ENCODE measurements around the gene SYNGR1. TPM values are rescaled to one million over a fixed set of nuclear protein-coding genes. Genes with fewer than 3 reads are reported as not detected.

Gene SYNGR1
- total and polyA plus RNA-seq, 2 experiments from 2014 or later: 61.8 to 81.9 TPM

GRCh38 chr22:39434721-39435120, 84.9 kb downstream of the SYNGR1 start:
- peaks cover 2% of the 10 kb centered on the region for H3K36me3 ChIP-seq
- DNase-seq (ENCODE audit: low read depth in 1 of 2, low spot score in 1 of 2): no peak
- H3K27ac ChIP-seq: no peak overlapping the region
- H3K27me3 ChIP-seq: no peaks in the 10 kb centered on the region
- no peaks in the 10 kb centered on the region for H3K4me1 ChIP-seq (ENCODE audit: low read depth)
- TF ChIP-seq, protein P1, sequence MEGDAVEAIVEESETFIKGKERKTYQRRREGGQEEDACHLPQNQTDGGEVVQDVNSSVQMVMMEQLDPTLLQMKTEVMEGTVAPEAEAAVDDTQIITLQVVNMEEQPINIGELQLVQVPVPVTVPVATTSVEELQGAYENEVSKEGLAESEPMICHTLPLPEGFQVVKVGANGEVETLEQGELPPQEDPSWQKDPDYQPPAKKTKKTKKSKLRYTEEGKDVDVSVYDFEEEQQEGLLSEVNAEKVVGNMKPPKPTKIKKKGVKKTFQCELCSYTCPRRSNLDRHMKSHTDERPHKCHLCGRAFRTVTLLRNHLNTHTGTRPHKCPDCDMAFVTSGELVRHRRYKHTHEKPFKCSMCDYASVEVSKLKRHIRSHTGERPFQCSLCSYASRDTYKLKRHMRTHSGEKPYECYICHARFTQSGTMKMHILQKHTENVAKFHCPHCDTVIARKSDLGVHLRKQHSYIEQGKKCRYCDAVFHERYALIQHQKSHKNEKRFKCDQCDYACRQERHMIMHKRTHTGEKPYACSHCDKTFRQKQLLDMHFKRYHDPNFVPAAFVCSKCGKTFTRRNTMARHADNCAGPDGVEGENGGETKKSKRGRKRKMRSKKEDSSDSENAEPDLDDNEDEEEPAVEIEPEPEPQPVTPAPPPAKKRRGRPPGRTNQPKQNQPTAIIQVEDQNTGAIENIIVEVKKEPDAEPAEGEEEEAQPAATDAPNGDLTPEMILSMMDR (IDR thresholded peaks at IDR 0.05; ENCODE audit: low read depth, low read length): no peak
- no peak overlapping the region for H3K4me3 ChIP-seq
- no peaks in the 10 kb centered on the region for H3K9me3 ChIP-seq (ENCODE audit: low read depth)

Other genes starting within 250 kb of the SYNGR1 start
- gene CBX7, start 197.3 kb upstream of the SYNGR1 start, total RNA-seq: 8.9 and 31.3 TPM in 2 replicates
- 10.2 and 10.9 TPM in 2 replicates for gene CBX7, start 197.3 kb upstream of the SYNGR1 start, polyA plus RNA-seq
- 15.3 and 18.2 TPM in 2 replicates for gene PDGFB, start 105.0 kb upstream of the SYNGR1 start, total RNA-seq
- 8.6 and 9.8 TPM in 2 replicates for gene PDGFB, start 105.0 kb upstream of the SYNGR1 start, polyA plus RNA-seq
- 2,304 and 2,959 TPM in 2 replicates for gene RPL3, start 30.4 kb upstream of the SYNGR1 start, total RNA-seq
- gene RPL3, start 30.4 kb upstream of the SYNGR1 start, polyA plus RNA-seq: 1,107 and 1,423 TPM in 2 replicates
- 41.2 and 52.1 TPM in 2 replicates for gene TAB1, start 49.8 kb downstream of the SYNGR1 start, total RNA-seq
- gene TAB1, start 49.8 kb downstream of the SYNGR1 start, polyA plus RNA-seq: 21.6 and 28.2 TPM in 2 replicates
- gene MGAT3, start 107.0 kb downstream of the SYNGR1 start, total RNA-seq: 31.4 and 38.0 TPM in 2 replicates
- gene MGAT3, start 107.0 kb downstream of the SYNGR1 start, polyA plus RNA-seq: 9.9 and 12.3 TPM in 2 replicates
- gene MIEF1, start 152.3 kb downstream of the SYNGR1 start, total RNA-seq: 27.2 and 31.2 TPM in 2 replicates
- 29.1 and 33.7 TPM in 2 replicates for gene MIEF1, start 152.3 kb downstream of the SYNGR1 start, polyA plus RNA-seq
- 283 and 375 TPM in 2 replicates for gene ATF4, start 170.6 kb downstream of the SYNGR1 start, total RNA-seq
- 194 and 203 TPM in 2 replicates for gene ATF4, start 170.6 kb downstream of the SYNGR1 start, polyA plus RNA-seq
- 144 and 169 TPM in 2 replicates for gene RPS19BP1, start 182.8 kb downstream of the SYNGR1 start, total RNA-seq
- gene RPS19BP1, start 182.8 kb downstream of the SYNGR1 start, polyA plus RNA-seq: 112 and 150 TPM in 2 replicates
- 0.14 and 0.24 TPM in 2 replicates for gene CACNA1I, start 220.8 kb downstream of the SYNGR1 start, total RNA-seq
- gene CACNA1I, start 220.8 kb downstream of the SYNGR1 start, polyA plus RNA-seq: 0.04 and 0.47 TPM in 2 replicates

All from cardiac muscle cell (in vitro differentiated cells and primary cell).